GM12878 (cell line): ENCODE measurements around the gene PRRX2. TPM values are rescaled to one million over a fixed set of nuclear protein-coding genes. Genes with fewer than 3 reads are reported as not detected.

Source experiments
- ATAC-seq: fragments of 200-7000 bp; cut with Tn5 transposase; 3 replicates; pipeline ENCODE4 v1.9.1; 2020; ENCODE audit warnings: mild to moderate bottlenecking, moderate library complexity
- BruUV-seq: library from RNA; stranded (reverse); fragments of 400-500 nt; replicated peaks from 2 replicates; lab custom pipeline; 2021; lab: Mats Ljungman, UMichigan
- CTCF ChIA-PET: fragments of 300-600 bp; sonication (Branson Sonifier 250); formaldehyde crosslinking; extraction: SDS; loops from one replicate; lab custom pipeline; 2021; ENCODE audit warnings: inconsistent platforms; lab: Yijun Ruan, JAX
- POLR2A ChIA-PET: fragments of 350-600 bp; formaldehyde crosslinking; extraction: SDS; loops from one replicate; lab custom pipeline; 2021; ENCODE audit warnings: inconsistent platforms; lab: Charles Lee
- RAD21 ChIA-PET: fragments of 300-600 bp; sonication (Branson Sonifier 250); formaldehyde crosslinking; loops from one replicate; lab custom pipeline; 2023; ENCODE audit warnings: antibody characterized with exemption; ENCODE audit not compliant: unreplicated experiment; lab: Charles Lee
- SMC1A ChIA-PET: fragments of 300-600 bp; sonication (Branson Sonifier 250); formaldehyde crosslinking; loops from one replicate; lab custom pipeline; 2023; ENCODE audit not compliant: unreplicated experiment, uncharacterized antibody; lab: Charles Lee
- DNase-seq: peaks from one replicate; pipeline ENCODE4 v3.0.0-alpha.2; 2011; ENCODE audit warnings: low read depth, low spot score
- FAIRE-seq: peaks from 3 replicates; lab custom pipeline; 2011; peaks lifted over from hg19 to GRCh38; lab: Jason Lieb, UNC
- H2AFZ ChIP-seq: 2 replicates; pipeline ENCODE4 v1.6.0; 2011; ENCODE audit warnings: low read depth, low read length, control low read depth; ENCODE audit not compliant: control insufficient read depth
- H3K27ac ChIP-seq: 2 replicates; pipeline ENCODE4 v1.5.1; 2011; ENCODE audit warnings: control low read depth; ENCODE audit not compliant: control insufficient read depth, insufficient read depth
- H3K27me3 ChIP-seq, 2 experiments: replicated peaks in 1 of 2; 2 replicates each; pipeline versions ENCODE4 v1.6.0 to v1.6.1; 2011; ENCODE audit warnings: low read length in 1 of 2; ENCODE audit not compliant: control insufficient read depth in 2 of 2, insufficient read depth in 2 of 2
- H3K36me3 ChIP-seq, 2 experiments: 2 replicates each; pipeline ENCODE4 v1.5.1; 2011; ENCODE audit warnings: low read length in 1 of 2; ENCODE audit not compliant: control insufficient read depth in 2 of 2, insufficient read depth in 2 of 2
- H3K4me1 ChIP-seq: 2 replicates; pipeline ENCODE4 v1.6.1; 2011; ENCODE audit warnings: mild to moderate bottlenecking, low read length, moderate library complexity, mixed read lengths; ENCODE audit not compliant: control insufficient read depth, insufficient read depth
- H3K4me2 ChIP-seq: 2 replicates; pipeline ENCODE4 v1.6.0; 2011; ENCODE audit warnings: control low read depth; ENCODE audit not compliant: control insufficient read depth, insufficient read depth
- H3K4me3 ChIP-seq: fragments of 200-600 bp; sonication (generic); 2 replicates; pipeline ENCODE4 v1.5.1; 2016
- H3K79me2 ChIP-seq: 2 replicates; pipeline ENCODE4 v1.6.0; 2011; ENCODE audit warnings: low read length; ENCODE audit not compliant: control insufficient read depth, insufficient read depth
- H3K9ac ChIP-seq: 2 replicates; pipeline ENCODE4 v1.8.0; 2011; ENCODE audit warnings: low read length, control low read depth, mixed read lengths; ENCODE audit not compliant: control insufficient read depth, insufficient read depth
- H3K9me3 ChIP-seq: replicated peaks from 3 replicates; pipeline ENCODE4 v1.5.1; 2011; ENCODE audit warnings: mild to moderate bottlenecking, low read length; ENCODE audit not compliant: control insufficient read depth, insufficient read depth
- H4K20me1 ChIP-seq: 2 replicates; pipeline ENCODE4 v1.6.0; 2011; ENCODE audit not compliant: control insufficient read depth, insufficient read depth
- YY1 ChIP-seq: IDR thresholded peaks from 2 replicates; pipeline ENCODE4 v1.6.1; 2011; ENCODE audit warnings: low read depth, mild to moderate bottlenecking, low read length
- ZNF217 ChIP-seq: fragments of 450-650 bp; IDR thresholded peaks from 2 replicates; pipeline ENCODE4 v1.6.1; 2017; ENCODE audit warnings: antibody characterized with exemption, mild to moderate bottlenecking
- WGBS: methylation state at CpG from one replicate; pipeline ENCODE4 v1.1.6; 2016; ENCODE audit warnings: low lambda C conversion rate; ENCODE audit not compliant: insufficient replicate concordance, insufficient coverage; ENCODE audit errors: missing lambda C conversion rate; 5-methylcytosine and 5-hydroxymethylcytosine counted together
- in situ Hi-C: fragments of 300-500 bp; cut with MboI; formaldehyde crosslinking; loops from 9 replicates; pipeline ENCODE4 v1.14.3; 2018; ENCODE audit warnings: mixed read lengths
- intact Hi-C: fragments of 100-400 bp; cut with micrococcal nuclease; formaldehyde crosslinking; loops from one replicate; pipeline ENCODE4 v1.14.2; 2022; ENCODE audit not compliant: unreplicated experiment
- polyA plus RNA-seq, 11 experiments: library from polyadenylated mRNA; depleted of rRNA in 4 of 11; unstranded in 6 of 11; stranded (reverse) in 5 of 11; fragments of >200 nt; fragmentation: Nextera tagmentation in 4 of 11; fragmentation: Illumina TruSeq in 1 of 11; extraction: Ambion mirVana in 4 of 11; extraction: Trizol in 1 of 11; gene quantifications; 1 replicate in 1 of 11; 2 replicates in 10 of 11; pipeline versions ENCODE4 v1.2.1 to v1.2.3, GENCODE V29; 2011 to 2016; ENCODE audit warnings: inconsistent platforms in 2 of 11, missing spikeins in 2 of 11, low read depth in 1 of 11
- total RNA-seq, 4 experiments: library from RNA; depleted of rRNA in 3 of 4; stranded (reverse); fragments of >200 nt in 3 of 4; fragmentation: Illumina TruSeq in 1 of 4; extraction: Trizol in 1 of 4; gene quantifications; 2 replicates each; pipeline versions ENCODE4 v1.2.1 to v1.2.3, GENCODE V29; 2013 to 2021
- TF ChIP-seq, protein P1 (sequence below): fragments of 450-650 bp; IDR thresholded peaks from 2 replicates; pipeline ENCODE4 v1.6.1; 2017; ENCODE audit warnings: mild to moderate bottlenecking, moderate library complexity

PRRX2 gene
- total and polyA plus RNA-seq, 10 of the 15 experiments (the other 5 are each of a cell fraction or from before 2014, with no cell fraction given), result not detected

DNA sequence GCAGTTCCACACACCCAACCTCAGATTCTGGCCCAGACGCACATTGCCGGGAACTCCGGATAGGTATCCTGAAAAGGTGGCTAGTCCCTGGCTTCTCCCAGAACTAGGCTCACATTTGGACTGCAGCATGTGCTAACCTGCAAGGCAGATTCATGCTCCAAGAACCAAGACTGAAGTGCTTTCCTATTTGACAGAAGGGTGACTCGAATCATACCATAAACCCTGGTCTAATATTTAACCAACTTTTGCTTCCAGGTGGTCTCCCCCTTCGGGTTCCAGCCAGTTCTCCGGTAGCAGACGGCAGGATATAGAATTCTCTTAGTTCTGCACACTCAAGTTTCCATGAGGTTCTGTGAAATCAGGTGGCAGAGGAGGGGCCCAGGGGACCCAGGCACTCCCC lies 79.8 kb downstream of the PRRX2 start:
- H3K9me3 ChIP-seq, result no peaks in the 10 kb centered on the region; the same call in 2 of the 3 replicates
- H3K4me3 ChIP-seq, result no peak overlapping the region
- DNase-seq, result no peak
- no peak for TF ChIP-seq ZNF217
- TF ChIP-seq, protein P1, sequence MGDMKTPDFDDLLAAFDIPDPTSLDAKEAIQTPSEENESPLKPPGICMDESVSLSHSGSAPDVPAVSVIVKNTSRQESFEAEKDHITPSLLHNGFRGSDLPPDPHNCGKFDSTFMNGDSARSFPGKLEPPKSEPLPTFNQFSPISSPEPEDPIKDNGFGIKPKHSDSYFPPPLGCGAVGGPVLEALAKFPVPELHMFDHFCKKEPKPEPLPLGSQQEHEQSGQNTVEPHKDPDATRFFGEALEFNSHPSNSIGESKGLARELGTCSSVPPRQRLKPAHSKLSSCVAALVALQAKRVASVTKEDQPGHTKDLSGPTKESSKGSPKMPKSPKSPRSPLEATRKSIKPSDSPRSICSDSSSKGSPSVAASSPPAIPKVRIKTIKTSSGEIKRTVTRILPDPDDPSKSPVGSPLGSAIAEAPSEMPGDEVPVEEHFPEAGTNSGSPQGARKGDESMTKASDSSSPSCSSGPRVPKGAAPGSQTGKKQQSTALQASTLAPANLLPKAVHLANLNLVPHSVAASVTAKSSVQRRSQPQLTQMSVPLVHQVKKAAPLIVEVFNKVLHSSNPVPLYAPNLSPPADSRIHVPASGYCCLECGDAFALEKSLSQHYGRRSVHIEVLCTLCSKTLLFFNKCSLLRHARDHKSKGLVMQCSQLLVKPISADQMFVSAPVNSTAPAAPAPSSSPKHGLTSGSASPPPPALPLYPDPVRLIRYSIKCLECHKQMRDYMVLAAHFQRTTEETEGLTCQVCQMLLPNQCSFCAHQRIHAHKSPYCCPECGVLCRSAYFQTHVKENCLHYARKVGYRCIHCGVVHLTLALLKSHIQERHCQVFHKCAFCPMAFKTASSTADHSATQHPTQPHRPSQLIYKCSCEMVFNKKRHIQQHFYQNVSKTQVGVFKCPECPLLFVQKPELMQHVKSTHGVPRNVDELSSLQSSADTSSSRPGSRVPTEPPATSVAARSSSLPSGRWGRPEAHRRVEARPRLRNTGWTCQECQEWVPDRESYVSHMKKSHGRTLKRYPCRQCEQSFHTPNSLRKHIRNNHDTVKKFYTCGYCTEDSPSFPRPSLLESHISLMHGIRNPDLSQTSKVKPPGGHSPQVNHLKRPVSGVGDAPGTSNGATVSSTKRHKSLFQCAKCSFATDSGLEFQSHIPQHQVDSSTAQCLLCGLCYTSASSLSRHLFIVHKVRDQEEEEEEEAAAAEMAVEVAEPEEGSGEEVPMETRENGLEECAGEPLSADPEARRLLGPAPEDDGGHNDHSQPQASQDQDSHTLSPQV, result no peak
- TF ChIP-seq YY1, result no peak
- WGBS, result 56% methylated on average over 7 of the region's 7 CpGs
- POLR2A ChIA-PET, result no interaction called here
- no peaks in the 10 kb centered on the region for H3K27me3 ChIP-seq
- no peak for ATAC-seq
- RAD21 ChIA-PET, result no interaction called here
- intact Hi-C loops, result no loop called here
- in situ Hi-C loops, result no loop called here
- no peaks in the 10 kb centered on the region for H3K36me3 ChIP-seq
- SMC1A ChIA-PET, result no interaction called here
- no TSS peak for BruUV-seq
- no peaks in the 10 kb centered on the region for H3K79me2 ChIP-seq
- H4K20me1 ChIP-seq, result no peaks in the 10 kb centered on the region; the same call in 1 of the 2 replicates
- H3K9ac ChIP-seq, result no peak overlapping the region
- no peaks in the 10 kb centered on the region for H3K4me1 ChIP-seq
- CTCF ChIA-PET, result no interaction called here
- FAIRE-seq, result no peak
- H2AFZ ChIP-seq, result no peak overlapping the region
- H3K4me2 ChIP-seq, result no peak overlapping the region
- no peak overlapping the region for H3K27ac ChIP-seq
